Neutrophil (primary cell): ENCODE data around the gene ACOXL.

ENCODE experiments used
- H3K27ac ChIP-seq: fragments of 200-600 bp; sonication (generic); 2 replicates; pipeline ENCODE4 v1.5.1; 2016; ENCODE audit warnings: mild to moderate bottlenecking, moderate library complexity
- H3K27me3 ChIP-seq: fragments of 200-600 bp; sonication (generic); 2 replicates; pipeline ENCODE4 v1.6.0; 2016; ENCODE audit warnings: mild to moderate bottlenecking
- H3K36me3 ChIP-seq: fragments of 200-600 bp; sonication (generic); 2 replicates; pipeline ENCODE4 v1.5.1; 2017
- H3K4me1 ChIP-seq, 2 experiments: fragments of 200-600 bp in 1 of 2; sonication (generic) in 1 of 2; 1 replicate in 1 of 2; 2 replicates in 1 of 2; pipeline versions ENCODE4 v1.5.1 to v1.6.1; 2013 to 2016; ENCODE audit warnings: low read depth in 1 of 2, low read length in 1 of 2, mild to moderate bottlenecking in 1 of 2, moderate library complexity in 1 of 2; ENCODE audit not compliant: control insufficient read depth in 1 of 2, insufficient read depth in 1 of 2
- H3K4me3 ChIP-seq, 2 experiments: fragments of 200-600 bp in 1 of 2; sonication (generic) in 1 of 2; 1 replicate in 1 of 2; 2 replicates in 1 of 2; pipeline ENCODE4 v1.5.1; 2013 to 2016; ENCODE audit warnings: low read depth in 1 of 2, low read length in 1 of 2, mild to moderate bottlenecking in 1 of 2, moderate library complexity in 1 of 2
- H3K9me3 ChIP-seq: fragments of 200-600 bp; sonication (generic); 2 replicates; pipeline ENCODE4 v1.5.1; 2016
- CTCF ChIP-seq: fragments of 200-600 bp; sonication (generic); IDR thresholded peaks from 2 replicates; pipeline ENCODE4 v1.5.1; 2016; ENCODE audit warnings: antibody characterized with exemption

Gene ACOXL

GRCh38 chr2:110886826-110887573 lies 154.6 kb downstream of the ACOXL start:
- no peak overlapping the region for H3K27ac ChIP-seq
- H3K36me3 ChIP-seq, result no peaks in the 10 kb centered on the region
- no peak overlapping the region for H3K4me3 ChIP-seq
- no peak for TF ChIP-seq CTCF
- no peaks in the 10 kb centered on the region for H3K9me3 ChIP-seq
- no peaks in the 10 kb centered on the region for H3K27me3 ChIP-seq
- H3K4me1 ChIP-seq, result no peaks in the 10 kb centered on the region

- Histone ChIP-seq H3K9me3 (no peaks in the 10 kb centered on the region), H3K27ac (no peak overlapping the region), H3K27me3 (no peaks in the 10 kb centered on the region), H3K36me3 (no peaks in the 10 kb centered on the region), H3K4me1 (no peaks in the 10 kb centered on the region), H3K4me3 (no peak overlapping the region)
- TF ChIP-seq CTCF, result no peak
Observed at GRCh38 chr2:110888411-110888810, 156.0 kb downstream of the ACOXL start.

GRCh38 chr2:110891626-110892025 lies 159.3 kb downstream of the ACOXL start:
- H3K9me3 ChIP-seq, result no peaks in the 10 kb centered on the region
- no peaks in the 10 kb centered on the region for H3K4me1 ChIP-seq
- no peak overlapping the region for H3K4me3 ChIP-seq
- no peaks in the 10 kb centered on the region for H3K36me3 ChIP-seq
- no peak overlapping the region for H3K27ac ChIP-seq
- H3K27me3 ChIP-seq, result no peaks in the 10 kb centered on the region
- no peak for TF ChIP-seq CTCF

- Histone ChIP-seq H3K27me3 (no peaks in the 10 kb centered on the region), H3K4me1 (no peaks in the 10 kb centered on the region), H3K4me3 (no peak overlapping the region), H3K9me3 (no peaks in the 10 kb centered on the region), H3K36me3 (no peaks in the 10 kb centered on the region), H3K27ac (no peak overlapping the region)
- no peak for TF ChIP-seq CTCF
Observed at GRCh38 chr2:110896226-110896625, 163.9 kb downstream of the ACOXL start.

- H3K36me3 ChIP-seq, result no peaks in the 10 kb centered on the region
- H3K4me3 ChIP-seq, result no peak overlapping the region
- no peak overlapping the region for H3K27ac ChIP-seq
- no peak for TF ChIP-seq CTCF
- no peaks in the 10 kb centered on the region for H3K27me3 ChIP-seq
- no peaks in the 10 kb centered on the region for H3K9me3 ChIP-seq
- no peaks in the 10 kb centered on the region for H3K4me1 ChIP-seq
Observed at GRCh38 chr2:110897966-110898365, 165.6 kb downstream of the ACOXL start.
